Esophagus muscularis mucosa (tissue), 4 donors: ENCODE data around the gene HMG20B. TPM values are rescaled to one million over a fixed set of nuclear protein-coding genes. Genes with fewer than 3 reads are reported as not detected.
A peak's percentile ranks its signal among the peaks of the same experiment; 100 is the strongest.

Experiments used
- DNase-seq: peaks from one replicate; pipeline ENCODE4 v3.0.0-alpha.2; 2017; ENCODE audit errors: extremely low spot score
- H3K27ac ChIP-seq, 4 donors: fragments of 200-600 bp; sonication (generic); replicated peaks in 1 of 4; 1 replicate in 3 of 4; 2 replicates in 1 of 4; pipeline ENCODE4 v1.5.1; 2016 to 2019; ENCODE audit warnings: mild to moderate bottlenecking in 1 of 4
- H3K27me3 ChIP-seq, 4 donors: fragments of 200-600 bp; sonication (generic); one replicate each; pipeline versions ENCODE4 v1.5.1 to v1.6.0; 2016 to 2019
- H3K36me3 ChIP-seq, 4 donors: fragments of 200-600 bp; sonication (generic); one replicate each; pipeline ENCODE4 v1.5.1; 2016 to 2019
- H3K4me1 ChIP-seq, 4 donors: fragments of 200-600 bp; sonication (generic); one replicate each; pipeline ENCODE4 v1.5.1; 2016 to 2019
- H3K4me3 ChIP-seq, 4 donors: fragments of 200-600 bp; sonication (generic); 1 replicate in 2 of 4; 2 replicates in 2 of 4; pipeline ENCODE4 v1.5.1; 2016 to 2019; ENCODE audit warnings: mild to moderate bottlenecking in 4 of 4, moderate library complexity in 1 of 4
- H3K9me3 ChIP-seq, 4 donors: fragments of 200-600 bp; sonication (generic); 1 replicate in 3 of 4; 2 replicates in 1 of 4; pipeline ENCODE4 v1.5.1; 2016 to 2019
- EP300 ChIP-seq: sonication (generic); formaldehyde crosslinking; IDR thresholded peaks from one replicate; pipeline ENCODE4 v1.6.1; 2017; ENCODE audit warnings: antibody characterized with exemption
- POLR2A ChIP-seq: fragments of 450-650 bp; IDR thresholded peaks from one replicate; pipeline ENCODE4 v1.6.1; 2017; ENCODE audit warnings: antibody characterized with exemption, moderate library complexity, mild to moderate bottlenecking, low read depth
- POLR2AphosphoS5 ChIP-seq, 2 donors: sonication (generic); formaldehyde crosslinking; IDR thresholded peaks; one replicate each; pipeline ENCODE4 v1.6.1; 2017; ENCODE audit warnings: antibody characterized with exemption in 2 of 2
- WGBS: methylation state at CpG from one replicate; pipeline ENCODE4 v1.1.5; 2018; 5-methylcytosine and 5-hydroxymethylcytosine counted together
- intact Hi-C: fragments of 100-400 bp; cut with DNase I; formaldehyde crosslinking; loops from one replicate; pipeline ENCODE4 v1.15.1; 2023
- total RNA-seq, 4 donors: library from RNA; depleted of rRNA; stranded (reverse); fragments of >200 nt; gene quantifications; one replicate each; pipeline versions ENCODE4 v1.1.0 to v1.2.1, GENCODE V29; 2016
- TF ChIP-seq, protein P1 (sequence below), 3 experiments: fragments of 200-600 bp in 2 of 3; fragments of 450-650 bp in 1 of 3; sonication (generic) in 2 of 3; IDR thresholded peaks; one replicate each; pipeline ENCODE4 v1.5.1; 2017 to 2019; ENCODE audit warnings: antibody characterized with exemption in 3 of 3, mild to moderate bottlenecking in 2 of 3, moderate library complexity in 1 of 3

The HMG20B gene
- total RNA-seq, 4 donors from 2014 or later = 136 to 202 (median 161) TPM

DNA sequence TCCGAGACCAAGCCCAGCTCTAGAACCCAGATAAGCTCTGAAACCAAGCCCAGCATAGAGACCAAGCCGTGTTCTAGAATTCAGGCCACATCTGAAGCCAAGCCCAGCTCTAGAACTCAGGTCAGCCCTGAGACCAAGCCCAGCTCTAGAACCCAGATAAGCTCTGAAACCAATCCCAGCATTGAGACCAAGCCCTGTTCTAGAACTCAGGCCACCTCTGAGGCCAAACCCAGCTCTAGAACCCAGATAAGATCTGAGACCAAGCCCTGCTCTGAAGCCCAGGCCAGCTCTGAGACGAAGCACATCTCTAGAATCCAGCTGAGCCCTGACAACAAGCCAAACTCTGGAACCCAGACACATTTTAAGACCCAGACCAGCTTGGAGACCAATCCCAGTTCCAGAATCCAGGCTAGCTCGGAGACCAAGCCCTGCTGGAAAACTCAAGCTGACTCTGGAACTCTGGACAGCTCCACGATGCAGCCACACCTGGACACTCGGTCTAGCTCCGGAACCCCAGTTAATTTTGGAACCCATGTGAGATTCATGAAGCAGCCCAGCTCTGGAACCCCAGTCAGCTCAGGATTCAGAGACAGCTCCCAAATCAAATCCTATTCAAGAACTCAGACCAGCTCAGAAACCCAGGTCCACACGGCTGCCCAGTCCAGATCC lies 18.4 kb downstream of the HMG20B start:
- DNase-seq = no peak
- no peak for TF ChIP-seq POLR2AphosphoS5 (IDR thresholded peaks at IDR 0.05)
- TF ChIP-seq EP300 = no peak
- TF ChIP-seq, protein P1, sequence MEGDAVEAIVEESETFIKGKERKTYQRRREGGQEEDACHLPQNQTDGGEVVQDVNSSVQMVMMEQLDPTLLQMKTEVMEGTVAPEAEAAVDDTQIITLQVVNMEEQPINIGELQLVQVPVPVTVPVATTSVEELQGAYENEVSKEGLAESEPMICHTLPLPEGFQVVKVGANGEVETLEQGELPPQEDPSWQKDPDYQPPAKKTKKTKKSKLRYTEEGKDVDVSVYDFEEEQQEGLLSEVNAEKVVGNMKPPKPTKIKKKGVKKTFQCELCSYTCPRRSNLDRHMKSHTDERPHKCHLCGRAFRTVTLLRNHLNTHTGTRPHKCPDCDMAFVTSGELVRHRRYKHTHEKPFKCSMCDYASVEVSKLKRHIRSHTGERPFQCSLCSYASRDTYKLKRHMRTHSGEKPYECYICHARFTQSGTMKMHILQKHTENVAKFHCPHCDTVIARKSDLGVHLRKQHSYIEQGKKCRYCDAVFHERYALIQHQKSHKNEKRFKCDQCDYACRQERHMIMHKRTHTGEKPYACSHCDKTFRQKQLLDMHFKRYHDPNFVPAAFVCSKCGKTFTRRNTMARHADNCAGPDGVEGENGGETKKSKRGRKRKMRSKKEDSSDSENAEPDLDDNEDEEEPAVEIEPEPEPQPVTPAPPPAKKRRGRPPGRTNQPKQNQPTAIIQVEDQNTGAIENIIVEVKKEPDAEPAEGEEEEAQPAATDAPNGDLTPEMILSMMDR (IDR thresholded peaks at IDR 0.05) = no peak
- TF ChIP-seq POLR2A = no peak
- intact Hi-C loops = no loop called here

DNA sequence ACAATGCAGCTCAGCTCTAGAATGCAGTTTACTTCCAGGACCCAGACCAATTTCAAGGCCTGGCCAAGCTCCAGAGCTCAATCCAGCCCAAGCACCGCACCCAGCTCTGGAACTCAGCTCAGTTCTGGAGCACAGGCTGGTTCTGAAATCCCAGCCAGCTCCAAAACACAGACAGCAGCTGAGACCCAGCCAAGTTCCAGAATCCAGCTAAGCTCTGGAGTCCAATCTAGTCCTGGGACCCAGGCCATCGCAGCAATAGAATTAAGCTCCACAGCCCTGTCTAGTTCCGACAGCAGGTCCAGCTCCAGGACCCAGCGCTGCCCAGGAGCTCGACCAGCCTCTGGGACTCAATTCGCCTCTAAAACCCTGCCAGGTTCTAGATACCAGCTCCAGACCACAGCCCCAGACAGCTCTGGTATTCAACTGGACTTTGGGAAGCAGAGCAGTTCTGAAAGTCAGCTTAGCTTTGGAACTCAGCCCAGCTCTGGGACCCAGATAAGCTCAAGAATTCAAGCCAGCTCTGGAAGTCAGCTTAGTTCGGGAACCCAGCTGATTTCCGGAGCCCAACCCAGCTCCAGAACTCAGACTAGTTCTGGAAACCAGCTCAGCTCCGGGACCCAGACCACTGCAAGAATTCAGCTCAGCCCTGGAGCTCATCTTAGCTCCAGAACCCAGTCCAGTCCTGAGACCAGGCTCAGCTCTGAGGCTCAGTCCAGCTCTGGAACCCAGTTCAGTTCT lies 19.3 kb downstream of the HMG20B start:
- WGBS = 100% methylated on average over 1 of the region's 9 CpGs
- no peak for DNase-seq
- H3K27ac ChIP-seq = peak overlapping the region in 2 of 4 donors; percentile 10 to 34

More for the DNA sequence above, 18.4 kb downstream of the HMG20B start:
- no peak overlapping the region for H3K4me3 ChIP-seq
- H3K36me3 ChIP-seq = peaks cover 0 to 14% (median 3%) of the 10 kb centered on the region in 4 donors
- H3K4me1 ChIP-seq = peaks cover 13 to 14% (median 13%) of the 10 kb centered on the region in 4 donors
- WGBS = 88% methylated on average over 3 of the region's 8 CpGs
- peaks cover 0 to 5% (median 0%) of the 10 kb centered on the region in 4 donors for H3K27me3 ChIP-seq
- H3K9me3 ChIP-seq = no peaks in the 10 kb centered on the region
- no peak overlapping the region for H3K27ac ChIP-seq

DNA sequence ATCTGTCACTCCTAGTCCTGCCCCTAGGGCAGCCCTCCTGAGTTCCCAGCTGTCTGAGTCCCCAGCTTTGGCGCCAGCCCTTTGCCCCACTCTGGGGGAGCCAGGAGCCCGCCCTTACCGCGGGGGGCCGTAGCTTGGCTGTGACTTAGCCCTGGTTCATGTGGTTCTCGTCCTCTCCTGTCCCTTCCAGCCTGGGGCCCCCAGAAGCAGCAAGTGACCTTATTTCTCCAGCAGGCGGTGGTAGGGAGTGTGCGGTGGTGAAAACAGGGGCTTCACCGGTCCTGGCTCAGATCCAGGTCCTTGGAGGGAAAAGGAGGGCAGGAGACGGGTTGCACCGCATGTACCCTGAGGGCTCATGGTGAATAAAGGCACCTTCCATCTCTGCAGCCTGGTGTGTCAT lies 20.4 kb downstream of the HMG20B start:
- Histone ChIP-seq H3K4me1 (peaks cover 0 to 7% (median 0%) of the 10 kb centered on the region in 4 donors), H3K36me3 (peaks cover 0 to 21% (median 5%) of the 10 kb centered on the region in 4 donors), H3K9me3 (no peaks in the 10 kb centered on the region), H3K27me3 (no peaks in the 10 kb centered on the region), H3K27ac (peak overlapping the region in 1 of 4 donors; percentile 10), H3K4me3 (no peak overlapping the region)
- 64% methylated on average over 7 of the region's 11 CpGs for WGBS
- no peak for TF ChIP-seq POLR2AphosphoS5 (IDR thresholded peaks at IDR 0.05)
- TF ChIP-seq EP300 = no peak
- no peak for TF ChIP-seq POLR2A
- TF ChIP-seq, protein P1 (IDR thresholded peaks at IDR 0.05) = no peak
- intact Hi-C loops = no loop called here
- no peak for DNase-seq

More for the DNA sequence above, 19.3 kb downstream of the HMG20B start:
- Histone ChIP-seq H3K27me3 (no peaks in the 10 kb centered on the region), H3K4me3 (no peak overlapping the region), H3K4me1 (peaks cover 4 to 7% (median 4%) of the 10 kb centered on the region in 4 donors), H3K36me3 (peaks cover 0 to 14% (median 5%) of the 10 kb centered on the region in 4 donors), H3K9me3 (no peaks in the 10 kb centered on the region)
- TF ChIP-seq EP300 = no peak
- TF ChIP-seq, protein P1 (IDR thresholded peaks at IDR 0.05) = no peak
- intact Hi-C loops = no loop called here

DNA sequence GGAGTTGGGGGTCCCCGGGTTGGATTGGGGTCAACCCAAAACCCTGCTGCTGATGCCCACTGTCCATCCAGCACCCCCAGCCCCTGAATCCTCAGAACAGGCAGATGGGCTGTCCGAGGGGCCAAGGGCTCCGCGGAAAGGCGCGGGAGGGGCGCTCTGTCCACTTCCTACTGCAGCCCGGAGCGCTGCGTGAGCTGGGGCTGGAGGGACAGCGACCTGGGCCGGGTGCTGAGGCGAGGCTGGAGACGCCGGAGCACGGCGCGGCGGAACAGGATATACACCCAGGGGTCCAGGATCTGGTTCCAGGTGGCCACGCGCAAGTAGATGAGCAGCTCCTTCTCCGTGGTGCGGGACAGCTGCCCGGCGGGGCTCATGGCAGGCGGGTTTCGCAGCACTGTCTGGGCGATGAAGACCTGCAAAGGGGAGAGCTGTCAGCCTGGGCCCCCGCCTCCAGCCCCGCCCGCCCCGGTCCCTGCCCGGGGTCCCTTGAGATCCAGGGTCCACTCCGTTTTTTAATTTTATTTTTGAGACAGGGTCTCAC lies 22.8 kb downstream of the HMG20B start:
- Histone ChIP-seq H3K9me3 (no peaks in the 10 kb centered on the region), H3K36me3 (peaks cover 0 to 29% (median 13%) of the 10 kb centered on the region in 4 donors), H3K4me3 (no peak overlapping the region), H3K27me3 (no peaks in the 10 kb centered on the region), H3K27ac (no peak overlapping the region), H3K4me1 (peaks cover 0 to 7% (median 0%) of the 10 kb centered on the region in 4 donors)
- WGBS = 80% methylated on average over 28 of the region's 34 CpGs
- no peak for DNase-seq
- TF ChIP-seq EP300 (no peak), POLR2AphosphoS5 (IDR thresholded peaks at IDR 0.05) (no peak), POLR2A (no peak)
- TF ChIP-seq, protein P1 (IDR thresholded peaks at IDR 0.05) = no peak
- intact Hi-C loops = no loop called here
